Bone marrow (tissue), 2 donors: ENCODE results near the gene FXYD5.
A peak's percentile ranks its signal among the peaks of the same experiment; 100 is the strongest.
"Not testable (repeated sequence)": the region's sequence is repeated elsewhere in the genome, so short reads cannot be mapped to it uniquely, and the experiment has no call there.

ENCODE experiments used
- DNase-seq, 2 donors: peaks; one replicate each; lab custom pipeline; 2025; lab: John Stamatoyannopoulos, UW

The FXYD5 gene

GRCh38 chr19:35136977-35137702, 17.4 kb upstream of the FXYD5 start:
- no peak for DNase-seq

- no peak for DNase-seq
Measured at GRCh38 chr19:35138305-35138892, 16.1 kb upstream of the FXYD5 start, which contains the start of gene FXYD1. Gene FXYD1, plus strand, starts transcription at chr19:35138824. Its CDS starts 1,256 bp downstream, at chr19:35140080.

GRCh38 chr19:35140207-35140961, 14.2 kb upstream of the FXYD5 start:
- DNase-seq, result no peak

- peak; percentile 71 to 89 for DNase-seq
Measured at GRCh38 chr19:35140962-35141836, 13.3 kb upstream of the FXYD5 start.

DNA sequence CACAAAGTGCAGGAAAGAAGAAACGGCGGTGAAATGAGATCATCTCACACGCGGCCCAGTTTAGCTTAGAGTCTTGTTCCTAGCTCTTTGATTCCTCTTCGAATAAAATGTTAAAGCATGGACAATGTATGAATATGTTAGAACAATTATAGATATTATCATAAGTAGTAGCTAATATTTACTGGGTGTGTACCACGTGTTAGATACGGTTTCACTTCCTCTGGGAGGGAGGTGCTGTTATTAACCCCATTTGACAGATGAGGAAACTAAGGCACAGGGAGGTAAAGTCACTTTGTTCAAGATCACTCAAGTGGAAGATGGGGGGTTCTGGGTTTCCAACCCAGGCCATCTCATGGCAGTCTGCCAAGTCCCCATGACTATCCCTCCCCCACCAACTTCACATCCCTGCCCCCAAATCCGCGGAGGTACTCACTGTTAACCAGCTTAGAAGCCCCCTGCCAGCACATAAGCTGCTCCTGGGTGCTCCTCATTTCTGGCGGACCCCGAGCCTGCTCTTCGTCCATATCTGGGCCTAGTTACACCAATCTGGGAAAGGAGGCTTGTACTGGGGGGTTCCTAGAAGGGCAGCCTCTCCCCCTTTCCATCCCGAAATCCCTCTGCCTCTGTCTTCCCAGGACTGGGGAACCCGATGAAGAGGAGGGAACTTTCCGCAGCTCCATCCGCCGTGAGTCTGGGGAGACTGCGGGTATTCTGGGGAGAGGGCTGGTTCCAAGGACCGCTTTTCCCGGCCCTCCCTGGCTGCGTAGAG, 12.5 kb upstream of the FXYD5 start:
- no peak for DNase-seq

- peak in 1 of 2 donors; percentile 10 for DNase-seq
Measured at GRCh38 chr19:35142606-35143230, 11.8 kb upstream of the FXYD5 start.

DNA sequence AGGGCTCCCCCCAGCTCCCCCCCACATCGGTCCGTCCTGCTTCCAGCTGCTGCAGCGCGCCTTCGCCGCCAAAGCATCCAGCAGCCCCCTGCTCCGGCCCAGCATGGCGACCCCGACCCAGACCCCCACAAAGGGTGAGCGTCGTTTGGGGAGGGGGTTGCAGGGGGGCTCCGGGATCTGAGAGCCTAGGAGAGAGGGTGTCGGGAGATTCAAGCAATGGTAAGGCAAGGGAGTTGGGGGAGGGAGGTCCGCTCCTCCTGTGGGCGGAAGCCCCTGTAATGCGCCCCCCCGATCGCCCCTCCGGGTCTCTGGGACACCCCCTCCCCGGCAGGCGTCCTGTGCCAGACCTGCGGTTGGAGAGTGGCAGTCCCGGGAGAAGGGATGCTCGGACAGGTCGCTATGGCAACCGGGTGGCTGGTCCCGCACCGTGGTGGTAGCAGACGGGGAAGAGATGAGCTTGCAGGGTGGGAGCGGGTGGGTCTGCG, 11.3 kb upstream of the FXYD5 start, which contains the start of gene FXYD7:
Gene FXYD7, plus strand, starts transcription at position 25 of the 485 bp plus-strand sequence. Its CDS starts 79 bp downstream, at position 104.
- no peak for DNase-seq

DNA sequence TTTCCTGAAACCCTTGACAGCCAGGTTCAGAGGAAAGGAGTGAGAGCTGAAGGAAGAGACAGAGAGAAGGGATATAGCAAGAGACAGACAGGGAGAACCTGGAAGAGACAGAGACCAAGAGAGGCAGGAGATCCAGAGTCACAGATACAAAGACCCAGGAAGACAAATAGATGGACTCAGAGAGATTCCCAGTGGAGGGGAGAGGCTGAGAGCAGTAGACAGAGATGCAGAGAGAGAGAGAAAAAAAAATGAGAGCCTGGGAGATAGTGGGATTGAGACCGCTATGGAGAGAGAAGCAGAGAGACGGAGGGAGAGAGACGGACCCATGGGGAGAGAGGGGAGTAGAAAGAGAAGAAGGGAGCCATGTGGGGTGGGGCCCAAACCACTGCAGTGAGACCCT, 10.7 kb upstream of the FXYD5 start:
- no peak for DNase-seq

- no peak for DNase-seq
Measured at GRCh38 chr19:35144259-35144599, 10.3 kb upstream of the FXYD5 start.

- DNase-seq, result no peak
Measured at GRCh38 chr19:35144600-35145436, 9.7 kb upstream of the FXYD5 start.

- peak in 1 of 2 donors; percentile 49 for DNase-seq
Measured at GRCh38 chr19:35146746-35147459, 7.6 kb upstream of the FXYD5 start.

DNA sequence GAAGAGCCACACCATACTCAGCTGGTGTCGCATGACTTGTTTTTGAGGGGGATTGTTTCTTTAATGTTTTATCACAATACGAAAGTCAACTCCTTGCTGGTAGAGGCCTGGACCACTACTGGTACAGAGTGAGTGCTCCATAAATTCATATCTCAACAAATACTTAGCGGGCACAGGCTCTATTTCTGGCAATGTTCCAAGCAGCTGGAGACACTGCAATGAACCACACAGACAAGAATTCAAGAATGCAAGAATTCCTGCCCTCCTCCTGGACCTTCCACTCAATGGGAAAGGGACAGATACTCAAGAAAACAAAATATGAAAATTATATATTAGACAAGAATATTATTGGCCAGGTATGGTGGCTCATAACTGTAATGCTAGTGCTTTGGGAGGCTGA, 5.1 kb upstream of the FXYD5 start:
- DNase-seq, result no peak

- no peak for DNase-seq
Measured at GRCh38 chr19:35150445-35150844, 4.1 kb upstream of the FXYD5 start.

GRCh38 chr19:35151273-35152065, 3.1 kb upstream of the FXYD5 start:
- DNase-seq, result no peak

DNA sequence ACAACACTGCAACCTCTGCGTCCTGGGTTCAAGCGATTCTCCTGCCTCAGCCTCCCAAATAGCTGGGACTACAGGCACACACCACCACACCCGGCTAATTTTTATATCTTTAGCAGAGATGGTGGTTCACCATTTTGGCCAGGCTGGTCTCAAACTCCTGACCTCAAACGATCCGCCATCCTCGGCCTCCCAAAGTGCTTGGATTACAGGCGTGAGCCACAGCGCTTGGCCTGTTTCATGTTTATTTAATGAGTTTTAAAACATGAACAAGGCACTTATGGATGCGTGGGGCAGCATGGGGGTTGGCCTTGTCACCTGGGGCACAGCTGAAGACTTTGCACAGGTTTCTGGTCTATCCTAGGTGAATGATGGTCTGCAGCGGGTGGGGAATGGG, 1.4 kb upstream of the FXYD5 start:
- not testable (repeated sequence) for DNase-seq

DNA sequence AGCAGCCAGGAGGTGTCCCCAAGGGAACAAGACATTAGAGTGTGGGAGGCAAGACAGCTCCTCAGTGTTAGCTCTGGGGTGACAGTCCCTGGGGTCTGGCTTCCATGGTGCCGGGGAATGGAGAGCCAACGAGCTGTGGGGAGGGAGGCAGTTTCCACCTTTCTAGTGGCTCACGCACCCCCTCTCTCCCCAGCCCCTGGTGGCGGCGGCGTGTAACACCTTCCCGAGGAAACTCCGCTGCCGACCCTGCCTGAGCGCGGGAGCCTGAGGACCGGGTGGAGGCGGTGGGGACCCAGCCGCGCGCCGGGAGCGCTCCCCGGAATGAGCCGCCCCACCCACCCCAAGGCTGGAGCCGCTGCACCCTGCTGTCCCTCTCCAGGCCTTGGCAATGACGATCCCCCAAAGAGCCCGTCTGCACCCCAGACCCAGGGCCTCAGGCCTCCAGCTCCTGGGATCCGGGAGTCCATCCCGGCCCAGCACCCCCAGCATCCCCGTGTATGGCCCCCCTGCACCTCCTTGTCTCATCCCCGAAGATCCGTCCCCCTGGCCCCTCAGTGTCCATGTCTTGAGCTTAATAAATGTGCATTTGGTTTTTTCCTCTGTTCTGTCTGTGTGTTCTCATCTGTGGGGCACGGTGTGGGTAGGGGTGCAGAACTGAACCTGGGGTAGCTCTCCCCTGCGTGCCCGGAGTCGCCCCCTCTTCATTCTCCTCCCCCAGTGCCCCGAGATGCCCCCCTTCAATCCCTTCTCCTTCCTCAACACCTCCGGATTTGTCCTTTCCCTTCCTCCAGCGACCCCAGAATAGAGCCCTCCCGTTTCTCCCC, 622 bp upstream of the FXYD5 start:
- peak; percentile 36 to 47 for DNase-seq

- DNase-seq, result no peak
Measured at GRCh38 chr19:35155441-35155840, 906 bp downstream of the FXYD5 start.
